Activated naive CD4-positive, alpha-beta T cell treated with anti-CD3 and anti-CD28 coated beads, Interleukin-2, amount 50 U/mL, for 24 hours (primary cell): ENCODE data around the gene RYR1.
"Not testable (repeated sequence)": the region's sequence is repeated elsewhere in the genome, so short reads cannot be mapped to it uniquely, and the experiment has no call there.

Experiments used
- H3K27ac Mint-ChIP-seq: one replicate; pipeline ENCODE4 v1.8.0; 2021; ENCODE audit warnings: mild to moderate bottlenecking, mixed read lengths
- H3K27me3 Mint-ChIP-seq: one replicate; pipeline ENCODE4 v1.8.0; 2021; ENCODE audit warnings: mixed read lengths
- H3K36me3 Mint-ChIP-seq: one replicate; pipeline ENCODE4 v1.8.0; 2021; ENCODE audit warnings: mixed read lengths
- H3K4me1 Mint-ChIP-seq: one replicate; pipeline ENCODE4 v1.8.0; 2021; ENCODE audit warnings: mixed read lengths
- H3K4me3 Mint-ChIP-seq: one replicate; pipeline ENCODE4 v1.8.0; 2021; ENCODE audit warnings: mild to moderate bottlenecking, mixed read lengths
- H3K9me3 Mint-ChIP-seq: one replicate; pipeline ENCODE4 v1.8.0; 2021; ENCODE audit warnings: mixed read lengths

The RYR1 gene

GRCh38 chr19:38484747-38485146, 51.3 kb downstream of the RYR1 start:
- Mint-ChIP-seq H3K27ac (no peak overlapping the region), H3K4me3 (no peak overlapping the region), H3K27me3 (peaks cover 6% of the 10 kb centered on the region), H3K4me1 (no peaks in the 10 kb centered on the region), H3K9me3 (no peaks in the 10 kb centered on the region), H3K36me3 (no peaks in the 10 kb centered on the region)

DNA sequence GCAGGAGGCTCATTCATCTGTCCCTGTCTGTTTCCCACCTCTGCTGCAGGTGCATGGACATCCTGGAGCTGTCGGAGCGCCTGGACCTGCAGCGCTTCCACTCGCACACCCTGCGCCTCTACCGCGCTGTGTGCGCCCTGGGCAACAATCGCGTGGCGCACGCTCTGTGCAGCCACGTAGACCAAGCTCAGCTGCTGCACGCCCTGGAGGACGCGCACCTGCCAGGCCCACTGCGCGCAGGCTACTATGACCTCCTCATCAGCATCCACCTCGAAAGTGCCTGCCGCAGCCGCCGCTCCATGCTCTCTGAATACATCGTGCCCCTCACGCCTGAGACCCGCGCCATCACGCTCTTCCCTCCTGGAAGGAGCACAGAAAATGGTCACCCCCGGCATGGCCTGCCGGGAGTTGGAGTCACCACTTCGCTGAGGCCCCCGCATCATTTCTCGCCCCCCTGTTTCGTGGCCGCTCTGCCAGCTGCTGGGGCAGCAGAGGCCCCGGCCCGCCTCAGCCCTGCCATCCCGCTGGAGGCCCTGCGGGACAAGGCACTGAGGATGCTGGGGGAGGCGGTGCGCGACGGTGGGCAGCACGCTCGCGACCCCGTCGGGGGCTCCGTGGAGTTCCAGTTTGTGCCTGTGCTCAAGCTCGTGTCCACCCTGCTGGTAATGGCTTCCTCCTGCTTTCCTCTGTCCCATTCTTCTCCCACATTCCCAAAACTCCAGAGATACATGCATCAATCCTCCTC, 52.2 kb downstream of the RYR1 start:
- Mint-ChIP-seq H3K36me3 (peaks cover 1% of the 10 kb centered on the region), H3K9me3 (peaks cover 2% of the 10 kb centered on the region), H3K27ac (no peak overlapping the region)

GRCh38 chr19:38486731-38487336, 53.3 kb downstream of the RYR1 start:
- Mint-ChIP-seq H3K4me3 (no peak overlapping the region), H3K4me1 (no peaks in the 10 kb centered on the region), H3K9me3 (peaks cover 6% of the 10 kb centered on the region), H3K27me3 (peaks cover 10% of the 10 kb centered on the region), H3K36me3 (peaks cover 2% of the 10 kb centered on the region), H3K27ac (no peak overlapping the region)

More for the DNA sequence above, 52.2 kb downstream of the RYR1 start:
- no peak overlapping the region for H3K4me3 Mint-ChIP-seq
- no peaks in the 10 kb centered on the region for H3K4me1 Mint-ChIP-seq
- H3K27me3 Mint-ChIP-seq, result peaks cover 7% of the 10 kb centered on the region

GRCh38 chr19:38488096-38488495, 54.6 kb downstream of the RYR1 start:
- Mint-ChIP-seq H3K4me1 (no peaks in the 10 kb centered on the region), H3K36me3 (peaks cover 2% of the 10 kb centered on the region), H3K27me3 (peaks cover 14% of the 10 kb centered on the region), H3K9me3 (peaks cover 6% of the 10 kb centered on the region), H3K27ac (no peak overlapping the region), H3K4me3 (no peak overlapping the region)

GRCh38 chr19:38488776-38489481, 55.4 kb downstream of the RYR1 start:
- Mint-ChIP-seq H3K9me3 (peaks cover 6% of the 10 kb centered on the region), H3K4me3 (no peak overlapping the region), H3K4me1 (no peaks in the 10 kb centered on the region), H3K27me3 (peaks cover 14% of the 10 kb centered on the region), H3K36me3 (peaks cover 2% of the 10 kb centered on the region), H3K27ac (no peak overlapping the region)

DNA sequence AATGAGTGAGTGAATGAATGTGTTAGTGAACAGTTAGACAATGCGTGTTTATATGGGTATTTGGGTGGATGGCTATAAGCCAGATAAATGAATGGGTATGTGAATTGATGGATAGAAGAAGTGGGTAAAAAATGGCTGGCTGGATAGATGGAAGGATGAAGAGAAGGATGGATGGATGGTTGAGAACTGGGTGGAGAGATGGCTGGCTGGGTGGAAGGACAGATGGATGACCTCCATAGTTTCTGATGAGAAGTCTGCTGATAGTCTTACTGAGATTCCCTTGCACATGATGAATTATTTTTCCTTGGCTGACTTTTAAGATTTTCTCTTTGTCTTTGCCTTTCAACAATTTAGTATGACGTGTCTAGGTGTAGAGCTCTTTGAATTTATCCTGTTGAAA, 57.4 kb downstream of the RYR1 start:
- peaks cover 6% of the 10 kb centered on the region for H3K9me3 Mint-ChIP-seq
- no peaks in the 10 kb centered on the region for H3K4me1 Mint-ChIP-seq
- H3K4me3 Mint-ChIP-seq, result no peak overlapping the region
- peaks cover 2% of the 10 kb centered on the region for H3K36me3 Mint-ChIP-seq
- no peak overlapping the region for H3K27ac Mint-ChIP-seq
- peaks cover 14% of the 10 kb centered on the region for H3K27me3 Mint-ChIP-seq

DNA sequence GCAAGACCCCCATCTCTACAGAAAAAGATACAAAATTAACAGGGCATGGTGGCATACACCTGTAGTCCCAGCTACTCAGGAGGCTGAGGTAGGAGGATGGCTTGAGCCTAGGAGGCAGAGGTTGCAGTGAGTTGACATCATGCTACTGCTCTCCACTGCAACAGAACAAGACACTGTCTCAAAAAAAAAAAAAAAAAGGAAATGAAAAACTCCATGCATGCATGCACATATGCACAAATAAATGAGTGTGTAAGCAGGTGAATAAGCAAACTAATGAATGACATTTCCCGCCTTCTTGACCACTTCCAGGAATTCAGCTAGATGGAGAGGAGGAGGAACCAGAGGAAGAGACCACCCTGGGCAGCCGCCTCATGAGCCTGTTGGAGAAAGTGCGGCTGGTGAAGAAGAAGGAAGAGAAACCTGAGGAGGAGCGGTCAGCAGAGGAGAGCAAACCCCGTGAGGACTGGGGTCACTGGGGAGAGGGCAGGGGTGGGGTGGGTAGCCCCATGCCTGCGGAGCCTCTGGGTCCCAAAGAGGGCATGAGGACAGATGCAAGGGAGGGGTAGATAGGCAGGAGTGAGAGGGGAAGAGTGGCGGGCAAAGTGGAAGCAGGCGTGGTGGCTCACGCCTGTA, 58.8 kb downstream of the RYR1 start:
- Mint-ChIP-seq H3K4me3 (no peak overlapping the region), H3K9me3 (peaks cover 6% of the 10 kb centered on the region), H3K36me3 (peaks cover 2% of the 10 kb centered on the region), H3K27ac (no peak overlapping the region), H3K27me3 (peaks cover 10% of the 10 kb centered on the region), H3K4me1 (no peaks in the 10 kb centered on the region)

DNA sequence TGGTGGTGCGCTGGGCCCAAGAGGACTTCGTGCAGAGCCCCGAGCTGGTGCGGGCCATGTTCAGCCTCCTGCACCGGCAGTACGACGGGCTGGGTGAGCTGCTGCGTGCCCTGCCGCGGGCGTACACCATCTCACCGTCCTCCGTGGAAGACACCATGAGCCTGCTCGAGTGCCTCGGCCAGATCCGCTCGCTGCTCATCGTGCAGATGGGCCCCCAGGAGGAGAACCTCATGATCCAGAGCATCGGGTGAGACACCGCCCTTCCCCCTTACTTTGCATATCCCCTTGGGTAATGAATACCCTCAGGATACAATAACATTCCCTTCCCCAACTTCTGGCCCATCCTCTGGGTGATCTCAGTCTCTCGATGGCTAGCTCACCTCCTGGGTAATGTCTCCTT, 60.9 kb downstream of the RYR1 start:
- Mint-ChIP-seq H3K4me3 (no peak overlapping the region), H3K36me3 (peaks cover 2% of the 10 kb centered on the region), H3K9me3 (peaks cover 6% of the 10 kb centered on the region), H3K27ac (no peak overlapping the region), H3K4me1 (no peaks in the 10 kb centered on the region), H3K27me3 (peaks cover 7% of the 10 kb centered on the region)

GRCh38 chr19:38495375-38495774, 61.9 kb downstream of the RYR1 start:
- not testable (repeated sequence) for H3K4me3 Mint-ChIP-seq

GRCh38 chr19:38496116-38496515, 62.6 kb downstream of the RYR1 start:
- Mint-ChIP-seq H3K27me3 (peaks cover 3% of the 10 kb centered on the region), H3K4me1 (no peaks in the 10 kb centered on the region), H3K4me3 (no peak overlapping the region), H3K27ac (no peak overlapping the region), H3K9me3 (no peaks in the 10 kb centered on the region), H3K36me3 (no peaks in the 10 kb centered on the region)

More at GRCh38 chr19:38495375-38495774, 61.9 kb downstream of the RYR1 start:
- H3K27ac Mint-ChIP-seq, H3K36me3 Mint-ChIP-seq, H3K9me3 Mint-ChIP-seq, H3K27me3 Mint-ChIP-seq, H3K4me1 Mint-ChIP-seq: not testable (repeated sequence)

GRCh38 chr19:38496603-38497487, 63.4 kb downstream of the RYR1 start:
- no peaks in the 10 kb centered on the region for H3K4me1 Mint-ChIP-seq
- H3K4me3 Mint-ChIP-seq, result no peak overlapping the region
- no peaks in the 10 kb centered on the region for H3K36me3 Mint-ChIP-seq
- H3K9me3 Mint-ChIP-seq, result no peaks in the 10 kb centered on the region
- H3K27ac Mint-ChIP-seq, result no peak overlapping the region
- H3K27me3 Mint-ChIP-seq, result peaks cover 3% of the 10 kb centered on the region

DNA sequence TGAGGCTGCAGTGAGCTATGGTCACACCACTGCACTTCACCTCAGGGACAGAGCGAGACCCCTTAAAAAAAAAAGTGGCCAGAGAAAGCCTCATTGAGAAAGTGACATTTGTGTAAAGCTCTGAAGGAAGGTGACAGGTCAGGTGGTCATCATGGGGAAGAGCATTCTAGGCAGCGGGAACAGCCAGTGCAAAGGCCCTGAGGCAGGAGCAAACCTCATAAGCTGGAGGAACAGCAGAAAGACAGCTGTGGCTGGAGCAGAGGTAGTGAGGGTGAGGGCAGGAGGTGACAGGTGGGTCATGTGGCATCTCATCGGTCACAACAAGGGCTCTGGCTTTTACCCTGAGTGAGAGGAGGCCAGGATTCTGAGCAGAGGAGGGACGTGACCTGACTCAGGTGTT, 64.4 kb downstream of the RYR1 start:
- H3K4me1 Mint-ChIP-seq, result no peaks in the 10 kb centered on the region
- H3K27me3 Mint-ChIP-seq, result no peaks in the 10 kb centered on the region
- H3K4me3 Mint-ChIP-seq, result no peak overlapping the region
- peak overlapping the region; percentile 48 for H3K27ac Mint-ChIP-seq
- no peaks in the 10 kb centered on the region for H3K9me3 Mint-ChIP-seq
- no peaks in the 10 kb centered on the region for H3K36me3 Mint-ChIP-seq

- no peak overlapping the region for H3K27ac Mint-ChIP-seq
- H3K9me3 Mint-ChIP-seq, result no peaks in the 10 kb centered on the region
- H3K4me3 Mint-ChIP-seq, result no peak overlapping the region
- H3K27me3 Mint-ChIP-seq, result no peaks in the 10 kb centered on the region
- H3K36me3 Mint-ChIP-seq, result no peaks in the 10 kb centered on the region
- H3K4me1 Mint-ChIP-seq, result no peaks in the 10 kb centered on the region
Measured at GRCh38 chr19:38499532-38499931, 66.0 kb downstream of the RYR1 start.

GRCh38 chr19:38500450-38500849, 67.0 kb downstream of the RYR1 start:
- Mint-ChIP-seq H3K9me3 (no peaks in the 10 kb centered on the region), H3K4me3 (no peak overlapping the region), H3K27me3 (no peaks in the 10 kb centered on the region)

More at GRCh38 chr19:38500450-38500849, 67.0 kb downstream of the RYR1 start:
- Mint-ChIP-seq H3K36me3 (no peaks in the 10 kb centered on the region), H3K27ac (no peak overlapping the region), H3K4me1 (no peaks in the 10 kb centered on the region)
